ENCODE data around the gene GLRB. TPM values are rescaled to one million over a fixed set of nuclear protein-coding genes. Genes with fewer than 3 reads are reported as not detected.
"Not testable (repeated sequence)": the region's sequence is repeated elsewhere in the genome, so short reads cannot be mapped to it uniquely, and the experiment has no call there.

Gene GLRB
- total RNA-seq, 2 experiments from 2014 or later = not detected

DNA sequence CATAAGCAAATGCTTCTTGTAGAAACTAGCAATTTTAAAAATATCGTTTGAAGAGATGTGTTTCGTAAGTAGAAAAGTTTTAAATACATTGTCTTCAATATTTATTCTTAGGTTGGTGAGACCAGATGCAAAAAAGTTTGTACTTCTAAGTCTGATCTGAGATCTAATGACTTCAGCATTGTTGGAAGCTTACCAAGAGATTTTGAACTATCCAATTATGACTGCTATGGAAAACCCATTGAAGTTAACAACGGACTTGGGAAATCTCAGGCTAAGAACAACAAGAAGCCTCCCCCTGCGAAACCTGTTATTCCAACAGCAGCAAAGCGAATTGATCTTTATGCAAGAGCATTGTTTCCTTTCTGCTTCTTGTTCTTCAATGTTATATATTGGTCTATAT is 94.4 kb downstream of the GLRB start:
- no peak overlapping the region for H3K4me3 Mint-ChIP-seq
- ChIA-PET CTCF (no interaction called here), POLR2A (no interaction called here)
- no peaks in the 10 kb centered on the region for H3K4me1 Mint-ChIP-seq
- no peak overlapping the region for H3K27ac Mint-ChIP-seq
- DNase-seq = no peak
- H3K9me3 Mint-ChIP-seq = no peaks in the 10 kb centered on the region
- H3K27me3 Mint-ChIP-seq = no peaks in the 10 kb centered on the region
- H3K36me3 Mint-ChIP-seq (ENCODE audit: low read depth) = no peaks in the 10 kb centered on the region

DNA sequence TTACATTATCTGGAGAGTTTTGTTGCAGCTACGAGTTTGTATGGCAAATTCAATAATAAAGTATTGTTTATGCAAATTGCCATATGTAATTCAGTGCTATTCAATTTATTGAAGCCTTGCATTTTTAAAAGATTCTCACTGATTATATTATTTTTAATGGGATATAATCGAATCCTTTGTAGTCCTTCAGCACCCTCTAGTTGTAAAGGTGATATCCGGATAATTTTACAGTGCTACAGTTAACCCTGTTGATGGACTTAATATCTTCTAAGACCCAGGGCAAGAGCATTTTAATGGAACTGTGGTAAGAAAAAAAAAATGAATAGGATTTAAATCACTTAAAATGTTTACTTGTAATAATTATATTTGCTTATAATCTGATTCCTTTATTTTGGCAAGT is 96.1 kb downstream of the GLRB start:
- DNase-seq = no peak
- Mint-ChIP-seq H3K27me3 (no peaks in the 10 kb centered on the region), H3K27ac (no peak overlapping the region), H3K36me3 (ENCODE audit: low read depth) (no peaks in the 10 kb centered on the region), H3K4me1 (no peaks in the 10 kb centered on the region), H3K9me3 (no peaks in the 10 kb centered on the region), H3K4me3 (no peak overlapping the region)
- CTCF ChIA-PET = no interaction called here
- POLR2A ChIA-PET = no interaction called here

DNA sequence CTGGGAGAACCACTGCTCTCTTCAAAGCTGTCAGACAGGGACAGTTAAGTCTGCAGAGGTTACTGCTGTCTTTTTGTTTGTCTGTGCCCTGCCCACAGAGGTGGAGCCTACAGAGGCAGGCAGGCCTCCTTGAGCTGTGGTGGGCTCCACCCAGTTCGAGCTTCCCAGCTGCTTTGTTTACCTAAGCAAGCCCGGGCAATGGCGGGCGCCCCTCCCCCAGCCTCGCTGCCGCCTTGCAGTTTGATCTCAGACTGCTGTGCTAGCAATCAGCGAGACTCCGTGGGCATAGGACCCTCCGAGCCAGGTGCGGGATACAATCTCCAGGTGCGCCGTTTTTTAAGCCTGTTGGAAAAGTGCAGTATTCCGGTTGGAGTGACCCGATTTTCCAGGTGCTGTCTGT is 104.3 kb downstream of the GLRB start:
- H3K4me1 Mint-ChIP-seq; DNase-seq; H3K36me3 Mint-ChIP-seq (ENCODE audit: low read depth); H3K4me3 Mint-ChIP-seq; H3K27ac Mint-ChIP-seq; H3K9me3 Mint-ChIP-seq; CTCF ChIA-PET; POLR2A ChIA-PET; H3K27me3 Mint-ChIP-seq: not testable (repeated sequence)

DNA sequence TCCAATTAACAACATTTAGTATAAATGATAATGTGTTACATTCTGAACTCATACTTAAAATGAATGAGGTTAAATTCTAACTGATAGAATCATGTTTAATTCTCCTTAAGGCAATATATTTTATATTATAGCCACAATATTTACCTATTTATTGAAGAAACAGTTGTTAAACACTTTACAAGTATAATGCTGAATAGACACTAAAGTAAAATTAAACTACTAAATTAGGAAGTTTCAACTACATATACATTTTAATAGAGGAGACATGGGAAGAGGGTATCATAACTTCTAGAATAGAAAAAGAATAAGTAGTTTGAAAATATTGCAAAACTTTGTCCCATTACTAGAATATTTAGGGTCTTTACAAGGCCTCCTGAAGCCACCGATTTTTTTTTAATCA is 108.3 kb downstream of the GLRB start:
- no peak overlapping the region for H3K4me3 Mint-ChIP-seq
- no peak for DNase-seq
- ChIA-PET CTCF (no interaction called here), POLR2A (no interaction called here)
- no peaks in the 10 kb centered on the region for H3K4me1 Mint-ChIP-seq
- peaks cover 8% of the 10 kb centered on the region for H3K9me3 Mint-ChIP-seq
- no peak overlapping the region for H3K27ac Mint-ChIP-seq
- no peaks in the 10 kb centered on the region for H3K27me3 Mint-ChIP-seq
- H3K36me3 Mint-ChIP-seq (ENCODE audit: low read depth) = no peaks in the 10 kb centered on the region

DNA sequence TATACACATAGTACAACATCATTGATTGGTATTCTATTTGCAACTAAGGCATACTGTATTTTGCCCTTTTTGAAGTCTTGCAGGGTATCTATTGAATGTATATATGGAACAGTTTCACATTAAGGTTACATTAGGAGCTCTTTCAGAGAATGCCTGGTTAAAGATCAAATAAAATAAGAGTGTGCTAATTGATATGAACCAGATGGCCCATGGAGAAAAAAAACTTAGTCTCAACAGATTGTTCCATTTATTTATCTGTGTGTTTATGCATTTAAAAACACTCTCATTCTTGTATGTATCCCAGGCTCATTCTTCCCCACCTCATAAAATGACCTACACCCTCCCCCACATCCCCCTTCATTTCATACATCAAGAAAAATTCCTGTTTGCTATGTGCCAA is 109.4 kb downstream of the GLRB start:
- H3K9me3 Mint-ChIP-seq = peaks cover 11% of the 10 kb centered on the region
- ChIA-PET CTCF (no interaction called here), POLR2A (no interaction called here)
- H3K27me3 Mint-ChIP-seq = no peaks in the 10 kb centered on the region
- H3K4me3 Mint-ChIP-seq = no peak overlapping the region
- no peaks in the 10 kb centered on the region for H3K4me1 Mint-ChIP-seq
- no peak overlapping the region for H3K27ac Mint-ChIP-seq
- H3K36me3 Mint-ChIP-seq (ENCODE audit: low read depth) = no peaks in the 10 kb centered on the region
- no peak for DNase-seq

DNA sequence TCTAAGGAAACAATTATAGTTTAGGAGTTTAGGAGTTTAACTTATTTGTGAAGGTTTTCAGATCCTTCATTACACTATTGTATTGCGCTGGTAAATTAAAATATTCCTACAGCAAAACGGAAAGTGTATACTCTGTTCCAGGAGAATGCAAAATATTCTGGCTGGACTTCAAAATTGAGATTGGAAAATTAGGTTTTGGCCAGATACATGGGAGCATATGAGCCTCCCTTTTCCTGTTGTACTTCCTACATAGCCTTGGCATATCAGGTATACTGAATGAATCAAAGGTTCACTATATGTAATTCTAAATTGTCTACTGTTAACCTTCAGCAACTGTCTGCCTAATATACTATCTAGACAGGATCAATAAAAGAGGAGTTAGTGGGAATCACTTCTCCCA is 119.4 kb downstream of the GLRB start:
- H3K27me3 Mint-ChIP-seq = no peaks in the 10 kb centered on the region
- no peak overlapping the region for H3K27ac Mint-ChIP-seq
- no peak for DNase-seq
- H3K4me1 Mint-ChIP-seq = no peaks in the 10 kb centered on the region
- POLR2A ChIA-PET = no interaction called here
- H3K9me3 Mint-ChIP-seq = no peaks in the 10 kb centered on the region
- H3K4me3 Mint-ChIP-seq = no peak overlapping the region
- CTCF ChIA-PET = no interaction called here
- no peaks in the 10 kb centered on the region for H3K36me3 Mint-ChIP-seq (ENCODE audit: low read depth)

DNA sequence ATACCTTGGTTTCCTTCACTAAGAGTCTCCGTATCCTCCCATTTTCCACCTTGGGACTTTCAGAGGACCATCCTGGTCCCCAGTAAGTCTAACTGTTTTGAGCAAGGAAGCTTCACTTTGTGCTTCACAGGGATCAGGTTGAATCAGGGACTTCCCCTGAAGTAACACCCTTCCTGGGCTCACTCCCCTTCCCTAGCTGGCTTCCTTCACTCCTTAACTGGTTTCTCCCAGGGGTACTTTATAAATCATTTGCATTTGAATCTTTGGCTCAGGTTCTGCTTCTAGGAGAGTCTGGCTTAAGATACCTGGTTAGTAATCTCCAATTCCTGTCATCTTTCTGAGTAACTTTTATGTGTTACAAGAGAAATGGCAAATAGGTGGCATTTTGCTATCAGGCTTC is 120.1 kb downstream of the GLRB start:
- H3K4me1 Mint-ChIP-seq = no peaks in the 10 kb centered on the region
- no peaks in the 10 kb centered on the region for H3K36me3 Mint-ChIP-seq (ENCODE audit: low read depth)
- ChIA-PET POLR2A (no interaction called here), CTCF (no interaction called here)
- DNase-seq = no peak
- H3K4me3 Mint-ChIP-seq = no peak overlapping the region
- no peaks in the 10 kb centered on the region for H3K27me3 Mint-ChIP-seq
- no peaks in the 10 kb centered on the region for H3K9me3 Mint-ChIP-seq
- no peak overlapping the region for H3K27ac Mint-ChIP-seq

DNA sequence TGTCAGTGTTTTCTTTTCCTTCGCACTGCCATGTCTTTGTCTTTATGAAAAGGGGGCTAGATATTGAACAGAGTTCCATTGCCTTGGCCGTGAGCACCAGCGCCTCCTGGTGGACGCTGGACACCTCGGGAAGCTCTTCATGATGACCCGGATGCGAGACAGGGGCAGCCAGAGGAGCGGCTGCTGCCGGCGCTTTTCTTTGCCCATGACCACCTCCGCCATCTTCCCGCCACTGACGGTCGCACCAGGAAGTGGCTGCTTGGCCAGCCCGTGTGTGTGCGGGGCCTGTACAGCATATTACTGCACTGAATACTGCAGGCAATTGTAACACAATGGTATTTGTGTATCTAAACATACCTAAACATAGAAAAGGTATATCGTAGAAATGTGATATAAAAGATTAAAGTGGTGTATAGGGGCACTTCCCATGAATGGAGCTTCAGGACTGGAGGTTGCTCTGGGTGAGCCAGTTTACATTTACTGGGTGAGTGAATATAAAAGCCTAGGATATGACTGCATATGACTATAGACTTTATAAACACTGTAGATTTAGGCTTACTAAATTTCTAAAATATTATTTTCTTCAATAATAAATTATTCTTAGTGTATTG is 128.8 kb downstream of the GLRB start:
- ChIA-PET CTCF (interaction anchor here (0.7 kb wide), 1 partner anchor 774 kb away, joined by 4 read pairs; no protein-coding TSS in a partner anchor), POLR2A (no interaction called here)
- H3K4me3 Mint-ChIP-seq = no peak overlapping the region
- H3K27me3 Mint-ChIP-seq = no peaks in the 10 kb centered on the region
- no peaks in the 10 kb centered on the region for H3K9me3 Mint-ChIP-seq
- no peak for DNase-seq
- no peak overlapping the region for H3K27ac Mint-ChIP-seq
- H3K4me1 Mint-ChIP-seq = no peaks in the 10 kb centered on the region
- H3K36me3 Mint-ChIP-seq (ENCODE audit: low read depth) = no peaks in the 10 kb centered on the region

DNA sequence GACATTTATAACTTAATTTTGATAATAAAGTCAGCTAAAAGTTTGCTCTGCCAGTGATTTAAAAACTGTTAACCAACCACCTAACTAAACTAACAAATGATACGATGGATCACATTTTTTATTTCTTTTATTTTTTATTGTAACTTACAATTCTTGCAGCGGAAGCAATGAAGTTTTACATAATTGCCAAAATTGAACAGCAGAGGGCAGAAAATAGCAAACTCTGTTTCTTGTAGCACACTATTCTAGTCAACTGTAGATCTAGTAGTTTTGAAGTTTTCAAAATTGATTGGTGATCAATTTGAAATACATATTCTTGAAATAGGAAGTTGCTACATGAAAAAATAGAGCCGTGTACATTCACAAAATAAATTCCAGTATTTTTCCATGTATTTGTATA is 141.8 kb downstream of the GLRB start:
- ChIA-PET POLR2A (no interaction called here), CTCF (interaction anchor here (1.1 kb wide), 1 partner anchor 761 kb away, joined by 4 read pairs; no protein-coding TSS in a partner anchor)
- Mint-ChIP-seq H3K27me3 (peaks cover 7% of the 10 kb centered on the region), H3K27ac (no peak overlapping the region), H3K9me3 (peaks cover 5% of the 10 kb centered on the region), H3K36me3 (ENCODE audit: low read depth) (no peaks in the 10 kb centered on the region), H3K4me3 (no peak overlapping the region), H3K4me1 (no peaks in the 10 kb centered on the region)
- DNase-seq = no peak

DNA sequence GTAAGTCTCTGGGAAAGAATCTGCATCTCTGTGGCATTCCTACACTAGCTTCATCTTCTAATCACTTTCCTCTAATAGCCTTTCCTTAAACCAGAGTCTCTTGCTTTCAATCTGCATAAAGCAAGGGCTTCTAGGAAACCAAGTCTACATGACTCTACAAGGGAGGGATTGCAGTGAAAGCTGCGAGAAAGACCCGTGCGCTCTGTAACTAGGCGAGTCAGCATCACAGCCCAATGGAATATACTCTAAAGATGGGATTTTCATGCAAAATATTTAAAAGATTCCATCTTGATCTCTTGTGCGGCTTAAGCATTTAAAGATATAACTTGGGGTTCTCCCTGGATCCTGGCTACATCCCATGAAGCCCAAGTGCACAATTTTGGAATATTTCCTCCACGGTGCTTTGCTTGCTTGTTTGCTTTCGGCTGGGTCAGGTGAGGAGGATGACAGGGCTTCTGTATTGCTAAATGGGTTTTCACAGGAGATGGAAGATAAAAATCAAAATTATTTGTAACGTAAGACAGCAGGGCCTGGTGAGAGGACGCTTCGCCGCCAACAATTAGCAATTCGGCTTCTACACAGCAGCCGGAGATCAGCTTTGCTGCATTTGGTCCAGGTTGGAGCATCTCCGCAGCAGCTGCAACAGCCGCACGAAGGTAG is 143.9 kb downstream of the GLRB start:
- H3K9me3 Mint-ChIP-seq = peaks cover 5% of the 10 kb centered on the region
- H3K36me3 Mint-ChIP-seq (ENCODE audit: low read depth) = no peaks in the 10 kb centered on the region
- CTCF ChIA-PET = no interaction called here
- H3K27me3 Mint-ChIP-seq = peaks cover 7% of the 10 kb centered on the region
- no peak overlapping the region for H3K4me3 Mint-ChIP-seq
- no peak overlapping the region for H3K27ac Mint-ChIP-seq
- DNase-seq = no peak
- no peaks in the 10 kb centered on the region for H3K4me1 Mint-ChIP-seq
- POLR2A ChIA-PET = no interaction called here

DNA sequence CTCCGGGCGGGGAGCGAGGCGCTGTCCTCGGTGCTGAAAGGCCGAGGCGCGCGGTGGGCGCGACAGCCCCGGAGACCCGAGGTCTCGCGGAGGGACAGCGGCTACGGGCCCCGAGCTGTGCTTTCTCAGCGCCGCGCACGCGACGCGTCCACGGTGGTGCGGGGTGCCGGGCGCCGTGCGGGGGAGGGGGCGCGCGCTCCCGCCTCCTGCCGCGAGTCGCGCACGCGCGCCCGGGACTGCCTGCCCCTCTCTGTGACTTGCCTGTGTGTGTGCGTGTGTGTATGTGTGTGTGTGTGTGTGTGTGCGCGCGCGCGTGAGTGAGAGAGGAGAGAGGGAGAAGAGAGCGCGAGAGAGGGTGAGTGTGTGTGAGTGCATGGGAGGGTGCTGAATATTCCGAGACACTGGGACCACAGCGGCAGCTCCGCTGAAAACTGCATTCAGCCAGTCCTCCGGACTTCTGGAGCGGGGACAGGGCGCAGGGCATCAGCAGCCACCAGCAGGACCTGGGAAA is 144.5 kb downstream of the GLRB start, which contains the start of gene GRIA2:
Gene GRIA2 (plus strand): TSS at position 358 of the 511 bp plus-strand sequence. CDS start 315 bp downstream, outside the sequence.
- ChIA-PET CTCF (no interaction called here), POLR2A (no interaction called here)
- Mint-ChIP-seq H3K9me3 (peaks cover 5% of the 10 kb centered on the region), H3K27ac (no peak within 1 kb of the TSS), H3K4me1 (no peaks in the 10 kb centered on the region), H3K36me3 (ENCODE audit: low read depth) (no peaks in the 10 kb centered on the region), H3K4me3 (no peak within 1 kb of the TSS), H3K27me3 (peaks cover 7% of the 10 kb centered on the region)
- peak; percentile 24 for DNase-seq

DNA sequence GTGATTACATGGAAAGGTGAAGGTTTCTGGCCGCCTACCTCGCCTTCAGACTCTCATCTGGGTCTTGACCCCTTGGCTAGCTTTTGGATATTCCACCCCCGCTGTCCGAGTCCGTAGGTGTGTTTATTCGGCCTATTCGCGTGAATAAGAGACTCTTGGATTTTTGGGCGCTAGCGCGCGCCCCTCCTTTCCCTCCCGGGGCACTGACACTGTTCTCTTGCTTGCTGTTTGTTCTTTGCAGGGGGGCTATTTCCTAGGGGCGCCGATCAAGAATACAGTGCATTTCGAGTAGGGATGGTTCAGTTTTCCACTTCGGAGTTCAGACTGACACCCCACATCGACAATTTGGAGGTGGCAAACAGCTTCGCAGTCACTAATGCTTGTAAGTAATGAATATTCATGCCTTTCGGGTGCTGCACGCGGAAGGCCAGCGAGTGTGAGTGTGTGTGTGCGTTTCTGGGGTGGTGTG is 145.5 kb downstream of the GLRB start:
- Mint-ChIP-seq H3K4me1 (no peaks in the 10 kb centered on the region), H3K27ac (no peak overlapping the region), H3K4me3 (no peak overlapping the region), H3K36me3 (ENCODE audit: low read depth) (no peaks in the 10 kb centered on the region), H3K9me3 (peaks cover 5% of the 10 kb centered on the region), H3K27me3 (peaks cover 7% of the 10 kb centered on the region)
- CTCF ChIA-PET = no interaction called here
- no peak for DNase-seq
- POLR2A ChIA-PET = no interaction called here
